ENCODE measurements around the gene FARS2. TPM values are rescaled to one million over a fixed set of nuclear protein-coding genes. Genes with fewer than 3 reads are reported as not detected.

FARS2 gene
- polyA plus RNA-seq, 1 donor from 2014 or later: 11.9 TPM

DNA sequence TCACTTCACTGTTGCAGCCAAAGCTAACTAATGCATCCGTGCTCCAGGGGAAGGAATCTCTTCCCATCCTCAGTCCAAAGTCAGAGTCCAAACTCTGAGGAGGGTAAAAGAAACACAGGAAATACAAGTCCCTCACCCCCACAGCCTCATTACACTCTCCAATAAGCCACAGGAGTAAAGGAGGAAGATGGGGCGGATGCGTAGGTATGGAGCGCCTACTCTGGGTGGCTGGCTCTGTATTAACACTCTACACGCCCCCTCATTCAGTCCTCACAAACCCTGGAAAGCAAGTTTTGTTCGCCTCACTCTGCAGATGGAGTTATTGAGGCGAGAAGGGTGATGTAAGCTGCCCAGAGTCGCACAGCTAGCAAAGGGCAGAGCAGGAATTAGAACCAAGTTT, 502.6 kb downstream of the FARS2 start:
- Histone ChIP-seq H3K4me2 (ENCODE audit: low read length) (no peak overlapping the region), H3F3A (ENCODE audit: insufficient read depth, low read length, poor library complexity, severe bottlenecking) (no peaks in the 10 kb centered on the region), H3K27me3 (ENCODE audit: insufficient read depth, low read depth, low read length) (no peaks in the 10 kb centered on the region), H3K9ac (ENCODE audit: low read length) (no peak overlapping the region), H3K9me2 (ENCODE audit: insufficient read depth, low read length) (no peaks in the 10 kb centered on the region), H3K4me3 (ENCODE audit: low read length) (no peak overlapping the region), H3K27ac (ENCODE audit: low read length) (no peak overlapping the region), H3K9me3 (ENCODE audit: low read length) (no peaks in the 10 kb centered on the region), H4K20me1 (ENCODE audit: insufficient read depth) (no peaks in the 10 kb centered on the region), H3K79me2 (replicated peaks; ENCODE audit: insufficient read depth, low read length) (no peaks in the 10 kb centered on the region), H2AFZ (ENCODE audit: low read depth, low read length) (no peak overlapping the region), H3K36me3 (ENCODE audit: insufficient read depth, low read length) (no peaks in the 10 kb centered on the region)
- TF ChIP-seq EZH2 (IDR thresholded peaks at IDR 0.05; ENCODE audit: borderline replicate concordance, insufficient read depth, low read length, poor library complexity, severe bottlenecking) (no peak), REST (IDR thresholded peaks at IDR 0.05; ENCODE audit: borderline replicate concordance) (no peak)

- Histone ChIP-seq H3K4me2 (ENCODE audit: low read length) (no peak overlapping the region), H3K27ac (ENCODE audit: low read length) (no peak overlapping the region), H4K20me1 (ENCODE audit: insufficient read depth) (no peaks in the 10 kb centered on the region), H3F3A (ENCODE audit: insufficient read depth, low read length, poor library complexity, severe bottlenecking) (no peaks in the 10 kb centered on the region), H3K9me3 (ENCODE audit: low read length) (no peaks in the 10 kb centered on the region), H3K9ac (ENCODE audit: low read length) (no peak overlapping the region), H2AFZ (ENCODE audit: low read depth, low read length) (no peak overlapping the region), H3K79me2 (replicated peaks; ENCODE audit: insufficient read depth, low read length) (no peaks in the 10 kb centered on the region), H3K36me3 (ENCODE audit: insufficient read depth, low read length) (no peaks in the 10 kb centered on the region), H3K4me3 (ENCODE audit: low read length) (no peak overlapping the region), H3K9me2 (ENCODE audit: insufficient read depth, low read length) (no peaks in the 10 kb centered on the region), H3K27me3 (ENCODE audit: insufficient read depth, low read depth, low read length) (no peaks in the 10 kb centered on the region)
- TF ChIP-seq EP300 (conservative IDR thresholded peaks at IDR 0.05; ENCODE audit: poor library complexity, severe bottlenecking) (no peak), EZH2 (IDR thresholded peaks at IDR 0.05; ENCODE audit: borderline replicate concordance, insufficient read depth, low read length, poor library complexity, severe bottlenecking) (no peak), REST (IDR thresholded peaks at IDR 0.05; ENCODE audit: borderline replicate concordance) (no peak), POLR2AphosphoS5 (IDR thresholded peaks at IDR 0.05) (no peak), CTCF (IDR thresholded peaks at IDR 0.05; ENCODE audit: poor library complexity, severe bottlenecking) (no peak), TAF1 (IDR thresholded peaks at IDR 0.05; ENCODE audit: low read depth) (no peak), SMC3 (conservative IDR thresholded peaks at IDR 0.05; ENCODE audit: poor library complexity) (no peak), MXI1 (conservative IDR thresholded peaks at IDR 0.05; ENCODE audit: poor library complexity, severe bottlenecking) (no peak), RAD21 (conservative IDR thresholded peaks at IDR 0.05) (no peak)
Observed at GRCh38 chr6:5764401-5764955, 503.2 kb downstream of the FARS2 start.
